K562 (cell line): ENCODE data around the gene PRRC2B. TPM values are rescaled to one million over a fixed set of nuclear protein-coding genes. Genes with fewer than 3 reads are reported as not detected.
A peak's percentile ranks its signal among the peaks of the same experiment; 100 is the strongest.

Source experiments
- CHAMP1 ChIP-seq: fragments of 450-650 bp; IDR thresholded peaks from 2 replicates; pipeline ENCODE4 v1.6.1; 2016; ENCODE audit warnings: mild to moderate bottlenecking
- MLLT1 ChIP-seq, 2 experiments: fragments of 450-650 bp; IDR thresholded peaks; 2 replicates each; pipeline ENCODE4 v1.6.1; 2016
- NR2C1 ChIP-seq, 2 experiments: fragments of 450-650 bp; IDR thresholded peaks; 2 replicates each; pipeline ENCODE4 v1.6.1; 2017; ENCODE audit warnings: mild to moderate bottlenecking in 2 of 2, antibody characterized with exemption in 1 of 2, inconsistent platforms in 1 of 2, missing compliant biosample characterization in 1 of 2, missing genetic modification characterization in 1 of 2
- PTRF ChIP-seq: fragments of 450-650 bp; IDR thresholded peaks from 2 replicates; pipeline ENCODE4 v1.6.1; 2016; ENCODE audit warnings: mild to moderate bottlenecking, missing genetic modification characterization, missing compliant biosample characterization
- SMARCA4 ChIP-seq: fragments of 450-650 bp; IDR thresholded peaks from 2 replicates; pipeline ENCODE4 v1.6.1; 2016
- SREBF2 ChIP-seq: sonication (generic); formaldehyde crosslinking; IDR thresholded peaks from 2 replicates; pipeline ENCODE4 v1.4.0; 2020; ENCODE audit warnings: mild to moderate bottlenecking, missing genetic modification reagents
- UBTF ChIP-seq, 2 experiments: IDR thresholded peaks; 2 replicates each; pipeline ENCODE4 v1.6.1; 2012; ENCODE audit warnings: improper control_type of control experiment in 2 of 2, low read depth in 2 of 2, low read length in 2 of 2, borderline replicate concordance in 1 of 2
- ZNF316 ChIP-seq: fragments of 450-650 bp; IDR thresholded peaks from 2 replicates; pipeline ENCODE4 v1.6.1; 2016
- ZNF609 ChIP-seq: sonication (generic); formaldehyde crosslinking; IDR thresholded peaks from 2 replicates; pipeline ENCODE4 v1.8.1; 2023; ENCODE audit warnings: missing genetic modification reagents, mild to moderate bottlenecking, borderline replicate concordance
- ZNF655 ChIP-seq: fragments of 250-450 bp; sonication (Bioruptor Pico); IDR thresholded peaks from 2 replicates; pipeline ENCODE4 v1.5.0; 2021
- ZNF77 ChIP-seq: fragments of 250-450 bp; sonication (Bioruptor Pico); IDR thresholded peaks from 2 replicates; pipeline ENCODE4 v1.5.0; 2020
- ZZZ3 ChIP-seq: fragments of 450-650 bp; IDR thresholded peaks from 2 replicates; pipeline ENCODE4 v1.6.1; 2016; ENCODE audit warnings: antibody characterized with exemption, mild to moderate bottlenecking, moderate library complexity
- polyA plus RNA-seq, 8 experiments: library from polyadenylated mRNA; depleted of rRNA in 4 of 8; stranded (reverse) in 5 of 8; unstranded in 3 of 8; fragments of >200 nt; fragmentation: Nextera tagmentation in 2 of 8; fragmentation: Illumina TruSeq in 1 of 8; extraction: Ambion mirVana in 2 of 8; extraction: Trizol in 1 of 8; gene quantifications; 2 replicates each; pipeline versions ENCODE4 v1.2.1 to v1.2.3, GENCODE V29; 2011 to 2014; ENCODE audit warnings: inconsistent platforms in 1 of 8, missing spikeins in 1 of 8
- total RNA-seq, 7 experiments: library from RNA; depleted of rRNA in 6 of 7; stranded (reverse); fragments of >200 nt in 6 of 7; fragmentation: Illumina TruSeq in 2 of 7; extraction: Trizol in 2 of 7; gene quantifications; 2 replicates each; pipeline versions ENCODE4 v1.2.1 to v1.2.3, GENCODE V29; 2011 to 2021; ENCODE audit warnings: low replicate concordance in 1 of 7

PRRC2B gene
- total and polyA plus RNA-seq, 9 of the 15 experiments (the other 6 are each of a cell fraction or from before 2014, with no cell fraction given) = 0.34 to 125 (median 30.9) TPM

- TF ChIP-seq ZNF655 (CRISPR knock-in tag) (no peak), CHAMP1 (no peak), NR2C1 (IDR thresholded peaks at IDR 0.05) (no peak), NR2C1 (tag; IDR thresholded peaks at IDR 0.05) (no peak), ZNF609 (CRISPR knock-in tag) (0 out of 2 replicates have a peak, but pooled peaks have one; percentile 46), ZNF316 (0 out of 2 replicates have a peak, but pooled peaks have one; percentile 29), SMARCA4 (no peak), PTRF (tag) (no peak), ZNF77 (no peak), SREBF2 (CRISPR knock-in tag) (no peak), UBTF (IDR thresholded peaks at IDR 0.05; ENCODE audit: borderline replicate concordance in 1 of 2, low read depth in 2 of 2, low read length in 2 of 2) (no peak; a peak in 1 of 4 replicates), MLLT1 (IDR thresholded peaks at IDR 0.05) (peak in 1 of 2 experiments; percentile 100; a peak in 2 of 4 replicates), ZZZ3 (no peak)
These were observed 109.1 kb downstream of the PRRC2B start, which contains the start of gene POMT1 (continued) for GRCh38 chr9:131502781-131503625.
